ENCODE data around the gene UXS1. TPM values are rescaled to one million over a fixed set of nuclear protein-coding genes. Genes with fewer than 3 reads are reported as not detected.

UXS1 gene
- total and polyA plus RNA-seq, 9 of the 15 experiments (the other 6 are each of a cell fraction or from before 2014, with no cell fraction given), result 5.8 to 25.8 (median 15.0) TPM

- TF ChIP-seq MGA (IDR thresholded peaks at IDR 0.05), result no peak
Observed at GRCh38 chr2:106111882-106112571, 82.1 kb downstream of the UXS1 start (continued).

All from K562 (cell line).